ENCODE measurements around the gene ZNF649.

DNA sequence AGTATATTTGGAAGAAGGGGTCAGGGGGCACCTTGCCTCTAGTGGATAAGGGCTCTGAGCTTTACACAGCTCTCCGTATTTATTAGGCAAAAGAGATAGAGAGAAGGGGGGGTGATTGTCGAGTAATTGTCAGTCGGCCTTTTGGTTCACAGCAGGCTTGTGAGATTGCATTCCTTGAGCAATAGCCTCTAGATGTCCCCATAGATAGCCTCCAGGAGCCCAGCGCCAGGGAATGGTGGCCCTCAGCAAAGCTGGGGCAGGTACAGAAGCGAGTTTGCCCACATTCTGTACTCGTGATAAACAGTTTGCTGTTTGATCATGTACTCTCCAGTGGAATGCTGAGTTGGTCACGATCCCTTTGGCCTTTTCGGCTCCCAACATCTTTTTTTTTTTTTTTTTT lies 27.1 kb upstream of the ZNF649 start:
- TF ChIP-seq, protein P1, sequence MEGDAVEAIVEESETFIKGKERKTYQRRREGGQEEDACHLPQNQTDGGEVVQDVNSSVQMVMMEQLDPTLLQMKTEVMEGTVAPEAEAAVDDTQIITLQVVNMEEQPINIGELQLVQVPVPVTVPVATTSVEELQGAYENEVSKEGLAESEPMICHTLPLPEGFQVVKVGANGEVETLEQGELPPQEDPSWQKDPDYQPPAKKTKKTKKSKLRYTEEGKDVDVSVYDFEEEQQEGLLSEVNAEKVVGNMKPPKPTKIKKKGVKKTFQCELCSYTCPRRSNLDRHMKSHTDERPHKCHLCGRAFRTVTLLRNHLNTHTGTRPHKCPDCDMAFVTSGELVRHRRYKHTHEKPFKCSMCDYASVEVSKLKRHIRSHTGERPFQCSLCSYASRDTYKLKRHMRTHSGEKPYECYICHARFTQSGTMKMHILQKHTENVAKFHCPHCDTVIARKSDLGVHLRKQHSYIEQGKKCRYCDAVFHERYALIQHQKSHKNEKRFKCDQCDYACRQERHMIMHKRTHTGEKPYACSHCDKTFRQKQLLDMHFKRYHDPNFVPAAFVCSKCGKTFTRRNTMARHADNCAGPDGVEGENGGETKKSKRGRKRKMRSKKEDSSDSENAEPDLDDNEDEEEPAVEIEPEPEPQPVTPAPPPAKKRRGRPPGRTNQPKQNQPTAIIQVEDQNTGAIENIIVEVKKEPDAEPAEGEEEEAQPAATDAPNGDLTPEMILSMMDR (IDR thresholded peaks at IDR 0.05): no peak
- no peak for TF ChIP-seq POLR2A (IDR thresholded peaks at IDR 0.05)
- no peak for TF ChIP-seq EP300 (IDR thresholded peaks at IDR 0.05)
